ENCODE results near the gene MEGF6. TPM values are rescaled to one million over a fixed set of nuclear protein-coding genes. Genes with fewer than 3 reads are reported as not detected.

Gene MEGF6
- total RNA-seq, 2 experiments from 2014 or later = 2.0 to 2.5 TPM

GRCh38 chr1:3477241-3477995 lies 133.9 kb downstream of the MEGF6 start:
- POLR2A ChIA-PET = no interaction called here
- H3K36me3 Mint-ChIP-seq (ENCODE audit: low read depth) = no peaks in the 10 kb centered on the region
- no peak for DNase-seq
- H3K27ac Mint-ChIP-seq = no peak overlapping the region
- intact Hi-C loops (cut with micrococcal nuclease) = no loop called here
- TF ChIP-seq CTCF (IDR thresholded peaks at IDR 0.05) = no peak
- no peaks in the 10 kb centered on the region for H3K27me3 Mint-ChIP-seq
- CTCF ChIA-PET = no interaction called here
- peak; percentile 28 for ATAC-seq
- no peaks in the 10 kb centered on the region for H3K9me3 Mint-ChIP-seq
- no peaks in the 10 kb centered on the region for H3K4me1 Mint-ChIP-seq (ENCODE audit: low read depth)
- H3K4me3 Mint-ChIP-seq = no peak overlapping the region

GRCh38 chr1:3476666-3477065 lies 134.6 kb downstream of the MEGF6 start:
- no peak overlapping the region for H3K4me3 Mint-ChIP-seq
- no peak for ATAC-seq
- TF ChIP-seq CTCF (IDR thresholded peaks at IDR 0.05) = no peak
- no peaks in the 10 kb centered on the region for H3K9me3 Mint-ChIP-seq
- no peaks in the 10 kb centered on the region for H3K27me3 Mint-ChIP-seq
- ChIA-PET POLR2A (no interaction called here), CTCF (no interaction called here)
- DNase-seq = no peak
- no peaks in the 10 kb centered on the region for H3K36me3 Mint-ChIP-seq (ENCODE audit: low read depth)
- H3K4me1 Mint-ChIP-seq (ENCODE audit: low read depth) = no peaks in the 10 kb centered on the region
- H3K27ac Mint-ChIP-seq = no peak overlapping the region
- intact Hi-C loops (cut with micrococcal nuclease) = no loop called here

GRCh38 chr1:3475839-3476573 lies 135.3 kb downstream of the MEGF6 start:
- H3K27me3 Mint-ChIP-seq = no peaks in the 10 kb centered on the region
- no peak overlapping the region for H3K27ac Mint-ChIP-seq
- intact Hi-C loops (cut with micrococcal nuclease) = no loop called here
- TF ChIP-seq CTCF (IDR thresholded peaks at IDR 0.05) = no peak
- CTCF ChIA-PET = no interaction called here
- no peak for ATAC-seq
- H3K4me1 Mint-ChIP-seq (ENCODE audit: low read depth) = no peaks in the 10 kb centered on the region
- no peak overlapping the region for H3K4me3 Mint-ChIP-seq
- no peak for DNase-seq
- POLR2A ChIA-PET = no interaction called here
- H3K36me3 Mint-ChIP-seq (ENCODE audit: low read depth) = no peaks in the 10 kb centered on the region
- no peaks in the 10 kb centered on the region for H3K9me3 Mint-ChIP-seq

- ChIA-PET POLR2A (no interaction called here), CTCF (no interaction called here)
- H3K27me3 Mint-ChIP-seq = no peaks in the 10 kb centered on the region
- TF ChIP-seq CTCF (IDR thresholded peaks at IDR 0.05) = no peak
- no peak overlapping the region for H3K27ac Mint-ChIP-seq
- no peak overlapping the region for H3K4me3 Mint-ChIP-seq
- H3K9me3 Mint-ChIP-seq = no peaks in the 10 kb centered on the region
- ATAC-seq = no peak
- no peak for DNase-seq
- H3K36me3 Mint-ChIP-seq (ENCODE audit: low read depth) = no peaks in the 10 kb centered on the region
- peaks cover 3% of the 10 kb centered on the region for H3K4me1 Mint-ChIP-seq (ENCODE audit: low read depth)
- intact Hi-C loops (cut with micrococcal nuclease) = no loop called here
Observed at GRCh38 chr1:3474421-3474820, 136.9 kb downstream of the MEGF6 start.

- peaks cover 3% of the 10 kb centered on the region for H3K4me1 Mint-ChIP-seq (ENCODE audit: low read depth)
- ChIA-PET POLR2A (no interaction called here), CTCF (no interaction called here)
- H3K4me3 Mint-ChIP-seq = no peak overlapping the region
- ATAC-seq (no peak), DNase-seq (no peak)
- no peaks in the 10 kb centered on the region for H3K9me3 Mint-ChIP-seq
- intact Hi-C loops (cut with micrococcal nuclease) = no loop called here
- H3K36me3 Mint-ChIP-seq (ENCODE audit: low read depth) = no peaks in the 10 kb centered on the region
- H3K27me3 Mint-ChIP-seq = no peaks in the 10 kb centered on the region
- no peak for TF ChIP-seq CTCF (IDR thresholded peaks at IDR 0.05)
- H3K27ac Mint-ChIP-seq = no peak overlapping the region
Observed at GRCh38 chr1:3474016-3474415, 137.3 kb downstream of the MEGF6 start.

Measured in activated CD8-positive, alpha-beta T cell treated with anti-CD3 and anti-CD28 coated beads for 36 hours (primary cell).